ENCODE data around the gene EXOC6. TPM values are rescaled to one million over a fixed set of nuclear protein-coding genes. Genes with fewer than 3 reads are reported as not detected.

Gene EXOC6
- total RNA-seq, 4 donors from 2014 or later: 9.8 to 25.9 (median 10.9) TPM

- TF ChIP-seq CTCF (IDR thresholded peaks at IDR 0.05): no peak
- DNase-seq (ENCODE audit: low spot score) (no peak), ATAC-seq (ENCODE audit: low FRiP score) (no peak)
Observed at GRCh38 chr10:93083743-93084539, 235.6 kb downstream of the EXOC6 start.

- ATAC-seq (ENCODE audit: low FRiP score): no peak
- no peak for DNase-seq (ENCODE audit: low spot score)
- no peak for TF ChIP-seq CTCF (IDR thresholded peaks at IDR 0.05)
Observed at GRCh38 chr10:93085272-93085859, 237.0 kb downstream of the EXOC6 start.

GRCh38 chr10:93086289-93086688, 238.0 kb downstream of the EXOC6 start:
- DNase-seq (ENCODE audit: low spot score): no peak
- no peak for ATAC-seq (ENCODE audit: low FRiP score)
- TF ChIP-seq CTCF (IDR thresholded peaks at IDR 0.05): no peak

- DNase-seq (ENCODE audit: low spot score): no peak
- ATAC-seq (ENCODE audit: low FRiP score): no peak
Observed at GRCh38 chr10:93087846-93088245, 239.5 kb downstream of the EXOC6 start.

GRCh38 chr10:93088466-93088865, 240.1 kb downstream of the EXOC6 start:
- TF ChIP-seq CTCF (IDR thresholded peaks at IDR 0.05): no peak
- DNase-seq (ENCODE audit: low spot score): no peak
- no peak for ATAC-seq (ENCODE audit: low FRiP score)

More at GRCh38 chr10:93087846-93088245, 239.5 kb downstream of the EXOC6 start:
- no peak for TF ChIP-seq CTCF (IDR thresholded peaks at IDR 0.05)

GRCh38 chr10:93090619-93091018, 242.3 kb downstream of the EXOC6 start:
- TF ChIP-seq CTCF (IDR thresholded peaks at IDR 0.05): no peak
- ATAC-seq (ENCODE audit: low FRiP score) (no peak), DNase-seq (ENCODE audit: low spot score) (no peak)

- no peak for ATAC-seq (ENCODE audit: low FRiP score)
- no peak for DNase-seq (ENCODE audit: low spot score)
- TF ChIP-seq CTCF (IDR thresholded peaks at IDR 0.05): no peak
Observed at GRCh38 chr10:93091960-93092359, 243.6 kb downstream of the EXOC6 start.

Data from omental fat pad (tissue), 4 donors.